KG1 (cell line): ENCODE results near the gene PIK3R5.
"Not testable (repeated sequence)": the region's sequence is repeated elsewhere in the genome, so short reads cannot be mapped to it uniquely, and the experiment has no call there.

ENCODE experiments used
- DNase-seq: peaks from one replicate; lab custom pipeline; 2025; lab: John Stamatoyannopoulos, UW

Gene PIK3R5

GRCh38 chr17:8896641-8897635 lies 68.6 kb downstream of the PIK3R5 start:
- DNase-seq: no peak

GRCh38 chr17:8896087-8896486 lies 69.4 kb downstream of the PIK3R5 start:
- DNase-seq: no peak

- DNase-seq: no peak
Measured at GRCh38 chr17:8894673-8895578, 70.6 kb downstream of the PIK3R5 start.

GRCh38 chr17:8894202-8894671 lies 71.3 kb downstream of the PIK3R5 start:
- no peak for DNase-seq

GRCh38 chr17:8893621-8894201 lies 71.8 kb downstream of the PIK3R5 start:
- DNase-seq: no peak

- DNase-seq: no peak
Measured at GRCh38 chr17:8893059-8893458, 72.4 kb downstream of the PIK3R5 start.

GRCh38 chr17:8892338-8892690 lies 73.2 kb downstream of the PIK3R5 start:
- no peak for DNase-seq

GRCh38 chr17:8890671-8891070 lies 74.8 kb downstream of the PIK3R5 start:
- no peak for DNase-seq

- DNase-seq: no peak
Measured at GRCh38 chr17:8889458-8890210, 75.9 kb downstream of the PIK3R5 start.

GRCh38 chr17:8888704-8889302 lies 76.7 kb downstream of the PIK3R5 start:
- DNase-seq: no peak

- DNase-seq: no peak
Measured at GRCh38 chr17:8887834-8888703, 77.4 kb downstream of the PIK3R5 start.

- DNase-seq: no peak
Measured at GRCh38 chr17:8887301-8887700, 78.2 kb downstream of the PIK3R5 start.

GRCh38 chr17:8885967-8886684 lies 79.4 kb downstream of the PIK3R5 start:
- DNase-seq: no peak

GRCh38 chr17:8885163-8885966 lies 80.1 kb downstream of the PIK3R5 start:
- DNase-seq: not testable (repeated sequence)

GRCh38 chr17:8884336-8884990 lies 81.0 kb downstream of the PIK3R5 start:
- DNase-seq: no peak

- no peak for DNase-seq
Measured at GRCh38 chr17:8883353-8883752, 82.2 kb downstream of the PIK3R5 start.

GRCh38 chr17:8881606-8882005 lies 83.9 kb downstream of the PIK3R5 start:
- no peak for DNase-seq

GRCh38 chr17:8880466-8880865 lies 85.0 kb downstream of the PIK3R5 start:
- DNase-seq: no peak
